GM18907 (cell line): Measurements from ENCODE around the gene WNT7B.
"Not testable (repeated sequence)": the region's sequence is repeated elsewhere in the genome, so short reads cannot be mapped to it uniquely, and the experiment has no call there.

Experiments
- ATAC-seq: cut with Tn5 transposase; IDR thresholded peaks from one replicate; pipeline ENCODE4 v1.9.1; 2021; ENCODE audit warnings: mild to moderate bottlenecking, moderate library complexity; ENCODE audit not compliant: unreplicated experiment

WNT7B gene

GRCh38 chr22:46008836-46009596, 32.1 kb upstream of the WNT7B start:
- no peak for ATAC-seq

GRCh38 chr22:46008291-46008690, 31.3 kb upstream of the WNT7B start:
- no peak for ATAC-seq

GRCh38 chr22:46007848-46008261, 30.9 kb upstream of the WNT7B start:
- ATAC-seq, result no peak

GRCh38 chr22:46007003-46007847, 30.3 kb upstream of the WNT7B start:
- ATAC-seq, result no peak

GRCh38 chr22:46006379-46007002, 29.5 kb upstream of the WNT7B start:
- ATAC-seq, result no peak

- ATAC-seq, result not testable (repeated sequence)
Observed at GRCh38 chr22:46005116-46005705, 28.2 kb upstream of the WNT7B start.

GRCh38 chr22:46004105-46004866, 27.3 kb upstream of the WNT7B start:
- no peak for ATAC-seq

- ATAC-seq, result no peak
Observed at GRCh38 chr22:46003271-46004091, 26.5 kb upstream of the WNT7B start.

GRCh38 chr22:46002757-46003270, 25.9 kb upstream of the WNT7B start:
- no peak for ATAC-seq

GRCh38 chr22:46001426-46002106, 24.6 kb upstream of the WNT7B start:
- ATAC-seq, result no peak

GRCh38 chr22:46001046-46001425, 24.1 kb upstream of the WNT7B start:
- no peak for ATAC-seq

- no peak for ATAC-seq
Observed at GRCh38 chr22:46000081-46001027, 23.4 kb upstream of the WNT7B start.

GRCh38 chr22:45999379-45999971, 22.5 kb upstream of the WNT7B start:
- no peak for ATAC-seq

- ATAC-seq, result no peak
Observed at GRCh38 chr22:45998638-45999378, 21.8 kb upstream of the WNT7B start.

GRCh38 chr22:45997777-45998637, 21.0 kb upstream of the WNT7B start:
- ATAC-seq, result no peak
